LNCAP (cell line): ENCODE results near the gene PIK3R1.

Experiments
- TF ChIP-seq, protein P1 (sequence below): fragments of 450-650 bp; IDR thresholded peaks from 2 replicates; pipeline ENCODE4 v1.5.1; 2017; ENCODE audit warnings: mild to moderate bottlenecking

The PIK3R1 gene

GRCh38 chr5:68331192-68332079, 115.9 kb downstream of the PIK3R1 start:
- TF ChIP-seq, protein P1, sequence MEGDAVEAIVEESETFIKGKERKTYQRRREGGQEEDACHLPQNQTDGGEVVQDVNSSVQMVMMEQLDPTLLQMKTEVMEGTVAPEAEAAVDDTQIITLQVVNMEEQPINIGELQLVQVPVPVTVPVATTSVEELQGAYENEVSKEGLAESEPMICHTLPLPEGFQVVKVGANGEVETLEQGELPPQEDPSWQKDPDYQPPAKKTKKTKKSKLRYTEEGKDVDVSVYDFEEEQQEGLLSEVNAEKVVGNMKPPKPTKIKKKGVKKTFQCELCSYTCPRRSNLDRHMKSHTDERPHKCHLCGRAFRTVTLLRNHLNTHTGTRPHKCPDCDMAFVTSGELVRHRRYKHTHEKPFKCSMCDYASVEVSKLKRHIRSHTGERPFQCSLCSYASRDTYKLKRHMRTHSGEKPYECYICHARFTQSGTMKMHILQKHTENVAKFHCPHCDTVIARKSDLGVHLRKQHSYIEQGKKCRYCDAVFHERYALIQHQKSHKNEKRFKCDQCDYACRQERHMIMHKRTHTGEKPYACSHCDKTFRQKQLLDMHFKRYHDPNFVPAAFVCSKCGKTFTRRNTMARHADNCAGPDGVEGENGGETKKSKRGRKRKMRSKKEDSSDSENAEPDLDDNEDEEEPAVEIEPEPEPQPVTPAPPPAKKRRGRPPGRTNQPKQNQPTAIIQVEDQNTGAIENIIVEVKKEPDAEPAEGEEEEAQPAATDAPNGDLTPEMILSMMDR = no peak

- TF ChIP-seq, protein P1 = no peak
Observed at GRCh38 chr5:68332080-68332451, 116.5 kb downstream of the PIK3R1 start.

DNA sequence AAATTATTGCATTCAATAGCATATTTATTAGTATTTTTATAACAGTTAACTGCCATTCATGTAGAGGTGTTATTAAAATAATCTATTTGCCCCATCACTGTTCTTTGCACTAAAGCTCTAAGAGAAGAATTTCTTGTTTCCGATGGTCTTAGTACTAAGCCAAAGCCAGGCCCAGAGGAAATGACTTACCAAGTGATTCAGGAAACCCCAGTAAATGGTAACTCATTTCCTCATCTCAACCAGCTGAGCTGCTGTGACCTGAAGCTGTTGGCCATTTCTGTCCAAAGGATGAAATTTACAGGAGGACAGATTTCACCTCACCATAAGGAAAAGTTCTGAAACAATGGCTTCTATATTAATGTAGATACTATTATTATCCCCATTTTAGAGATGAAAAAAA, 117.0 kb downstream of the PIK3R1 start:
- TF ChIP-seq, protein P1 = no peak

DNA sequence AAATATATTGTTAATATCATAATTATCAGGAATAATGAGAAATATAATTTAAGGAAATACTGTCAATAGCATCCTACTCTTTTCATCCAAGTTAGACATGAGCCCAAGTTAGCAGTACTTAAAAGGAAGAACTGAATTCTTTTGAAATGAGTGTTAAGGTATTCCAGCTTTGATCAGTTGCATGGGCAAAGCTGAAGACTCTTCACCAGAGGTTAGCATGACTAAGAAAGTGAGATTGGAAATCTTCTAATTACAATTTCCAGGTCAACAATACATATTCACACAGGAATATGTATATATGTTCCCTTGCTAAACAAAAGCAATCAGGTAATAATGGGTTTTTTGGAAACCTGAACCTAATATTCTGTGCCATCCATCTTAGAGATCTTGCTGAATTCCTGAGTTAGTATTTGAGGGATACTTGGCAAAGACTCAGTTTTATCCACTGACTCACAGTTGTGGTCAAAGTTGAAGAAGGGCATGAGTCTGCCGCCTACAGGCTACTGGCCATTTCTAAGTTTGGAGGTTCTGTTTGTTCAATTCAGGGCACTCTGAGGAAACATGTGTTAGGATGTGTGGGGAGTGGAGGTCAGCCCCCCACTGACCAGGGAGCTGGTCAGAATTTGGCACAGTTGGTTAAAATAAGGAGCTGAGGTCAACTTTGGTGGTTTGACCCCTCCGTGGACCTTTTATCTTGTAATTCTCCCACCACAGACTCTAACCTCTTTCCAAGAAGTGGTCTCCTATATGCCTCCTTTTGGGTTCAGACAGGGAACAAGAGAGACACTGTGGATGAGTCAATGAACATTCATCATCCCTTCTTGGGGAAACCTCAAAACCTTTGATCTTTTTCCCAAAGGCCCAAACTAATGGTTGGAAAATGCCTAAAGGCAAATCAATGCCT, 118.3 kb downstream of the PIK3R1 start:
- TF ChIP-seq, protein P1 = no peak

DNA sequence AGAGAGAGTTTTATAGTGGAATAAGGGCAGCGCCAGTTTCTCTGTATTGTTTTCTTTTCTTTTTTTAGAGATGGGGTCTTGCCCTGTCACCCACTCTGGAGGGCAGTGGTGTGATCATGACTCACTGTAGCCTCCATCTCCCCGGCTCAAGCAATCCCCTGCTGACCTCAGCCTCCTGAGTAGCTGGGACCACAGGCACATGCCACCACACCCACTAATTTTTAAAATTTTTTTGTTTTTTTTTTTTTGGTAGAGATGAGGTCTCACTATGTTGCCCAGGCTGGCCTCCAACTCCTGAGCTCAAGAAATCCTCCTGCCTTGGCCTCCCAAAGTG, 119.0 kb downstream of the PIK3R1 start:
- TF ChIP-seq, protein P1 = no peak

GRCh38 chr5:68335075-68335474, 119.5 kb downstream of the PIK3R1 start:
- TF ChIP-seq, protein P1 = no peak

DNA sequence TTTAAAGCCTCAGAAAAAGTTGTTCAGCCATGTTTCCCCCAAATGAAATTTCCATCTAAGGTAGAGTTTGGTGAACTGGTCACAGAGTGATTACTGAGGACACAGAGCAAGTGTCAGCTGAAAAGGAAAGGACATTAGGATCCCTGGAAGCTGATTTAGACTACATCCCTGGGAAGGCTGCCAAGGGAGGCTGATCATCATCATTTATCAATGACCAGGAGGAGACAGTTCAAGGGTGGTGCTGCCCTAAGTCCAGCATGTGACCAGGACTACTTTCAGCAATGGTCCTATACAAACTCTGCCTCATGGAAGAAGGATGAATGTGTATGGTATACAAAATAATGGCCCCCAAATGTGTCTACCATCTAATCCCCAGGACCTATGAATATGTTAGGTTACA, 120.6 kb downstream of the PIK3R1 start:
- TF ChIP-seq, protein P1 = no peak
